Suppressor macrophage treated with lipopolysaccharide for 1 hour (primary cell): ENCODE data around the gene ZNG1A.
"Not testable (repeated sequence)": the region's sequence is repeated elsewhere in the genome, so short reads cannot be mapped to it uniquely, and the experiment has no call there.

ENCODE experiments used
- DNase-seq, 3 donors: peaks; one replicate each; pipeline ENCODE4 v3.0.0-alpha.2; 2020 to 2022

The ZNG1A gene

GRCh38 chr9:178970-179383, at the start of gene ZNG1A:
ZNG1A (minus strand) TSS chr9:179056; CDS start chr9:178969, 87 bp downstream.
- peak in 2 of 3 donors; percentile 57 to 74 for DNase-seq

- peak; percentile 59 to 61 (median 59) for DNase-seq
These were observed 49.0 kb upstream of the ZNG1A start for GRCh38 chr9:227860-228259.

GRCh38 chr9:224582-225520, 46.0 kb upstream of the ZNG1A start:
- peak in 2 of 3 donors; percentile 61 to 69 for DNase-seq

GRCh38 chr9:224026-224425, 45.2 kb upstream of the ZNG1A start:
- DNase-seq: peak in 2 of 3 donors; percentile 35 to 73

- peak in 2 of 3 donors; percentile 55 to 57 for DNase-seq
These were observed 44.3 kb upstream of the ZNG1A start for GRCh38 chr9:223152-223551.

- DNase-seq: peak in 2 of 3 donors; percentile 73 to 82
These were observed 43.3 kb upstream of the ZNG1A start for GRCh38 chr9:221989-222776.

- DNase-seq: peak in 2 of 3 donors; percentile 50 to 55
These were observed 41.0 kb upstream of the ZNG1A start for GRCh38 chr9:219670-220365.

- DNase-seq: not testable (repeated sequence)
These were observed 40.2 kb upstream of the ZNG1A start for GRCh38 chr9:219036-219435.

GRCh38 chr9:217950-218349, 39.1 kb upstream of the ZNG1A start:
- no peak for DNase-seq

GRCh38 chr9:216866-217265, 38.0 kb upstream of the ZNG1A start:
- no peak for DNase-seq

- DNase-seq: no peak
These were observed 36.8 kb upstream of the ZNG1A start for GRCh38 chr9:215631-216155.

GRCh38 chr9:214648-215493, 36.0 kb upstream of the ZNG1A start, which contains the start of gene DOCK8:
DOCK8 (plus strand) TSS chr9:214865; CDS start chr9:214977, 112 bp downstream.
- DNase-seq: peak; percentile 91 to 96 (median 93)

GRCh38 chr9:214351-214647, 35.4 kb upstream of the ZNG1A start:
- no peak for DNase-seq

GRCh38 chr9:213901-214300, 35.0 kb upstream of the ZNG1A start:
- not testable (repeated sequence) for DNase-seq

GRCh38 chr9:212297-212696, 33.4 kb upstream of the ZNG1A start:
- peak; percentile 69 to 83 (median 71) for DNase-seq

GRCh38 chr9:211557-211956, 32.7 kb upstream of the ZNG1A start:
- DNase-seq: peak; percentile 50 to 73 (median 67)

GRCh38 chr9:211036-211435, 32.2 kb upstream of the ZNG1A start:
- DNase-seq: no peak

GRCh38 chr9:209143-209758, 30.4 kb upstream of the ZNG1A start:
- peak; percentile 63 to 83 (median 76) for DNase-seq

GRCh38 chr9:206481-206880, 27.6 kb upstream of the ZNG1A start:
- peak in 2 of 3 donors; percentile 70 for DNase-seq

GRCh38 chr9:199601-200000, 20.7 kb upstream of the ZNG1A start:
- DNase-seq: peak in 2 of 3 donors; percentile 59 to 69
